NCI-H2196 (cell line): Measurements from ENCODE around the gene LMNB1.

Experiments
- DNase-seq: peaks from one replicate; lab custom pipeline; 2025; ENCODE audit not compliant: unreplicated experiment; lab: John Stamatoyannopoulos, UW

The LMNB1 gene

DNA sequence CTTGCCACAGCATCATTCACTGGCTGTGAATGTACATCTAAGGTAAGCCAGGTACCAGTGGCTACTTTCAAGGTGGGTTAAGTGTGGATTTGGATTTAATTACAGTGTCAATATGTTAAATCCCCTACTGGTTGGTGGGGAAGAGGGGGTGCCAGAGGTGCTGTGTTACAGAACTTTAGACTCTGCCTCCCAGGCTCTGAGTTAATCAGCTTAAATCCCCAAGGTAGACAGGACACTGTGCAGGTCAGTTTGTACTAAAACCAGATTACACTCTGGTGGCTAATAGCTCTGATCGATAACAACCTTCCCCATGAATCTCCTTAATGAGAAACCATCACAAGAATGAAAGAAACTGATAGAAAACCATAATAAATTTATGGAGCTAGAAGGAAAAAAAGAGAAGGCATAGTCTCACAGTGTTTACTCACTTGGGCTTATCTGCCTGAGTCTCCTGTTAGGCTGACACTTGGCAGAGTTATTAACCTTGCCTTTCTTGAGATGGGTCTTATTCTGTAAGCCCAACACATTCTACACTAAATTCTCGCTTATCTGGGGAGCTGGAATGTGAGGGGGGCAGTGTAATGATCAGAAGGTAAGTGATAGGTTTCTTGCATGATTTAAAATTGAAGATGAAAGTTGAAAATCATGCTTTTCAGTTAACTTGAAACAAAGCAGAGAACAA lies 106.8 kb downstream of the LMNB1 start:
- no peak for DNase-seq

DNA sequence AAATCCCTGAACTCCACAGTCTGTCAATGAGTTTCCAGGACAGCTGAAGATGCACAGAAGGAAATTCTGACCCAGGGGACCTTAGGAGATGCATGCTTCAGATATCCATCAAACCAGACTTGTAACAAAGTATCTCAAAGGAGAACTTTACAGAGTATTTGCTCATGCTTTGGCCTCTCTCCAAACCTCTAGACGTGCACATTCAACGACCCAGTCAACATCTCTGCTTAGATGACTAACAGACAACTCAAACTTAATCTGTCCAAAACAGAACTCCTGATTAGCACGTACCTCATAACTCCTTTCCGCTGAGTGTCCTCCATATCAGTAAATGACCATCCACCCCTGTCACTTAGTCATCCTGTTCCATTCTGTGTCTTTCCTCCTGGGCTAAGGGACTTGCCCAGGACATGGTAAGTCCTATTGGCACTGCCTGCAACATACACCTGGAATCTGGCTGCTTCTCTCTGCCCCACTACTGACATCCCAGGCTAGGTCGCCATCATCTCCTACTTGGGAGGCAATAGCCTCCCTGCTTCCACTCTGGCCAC lies 107.4 kb downstream of the LMNB1 start:
- no peak for DNase-seq
